Activated CD8-positive, alpha-beta memory T cell treated with anti-CD3 and anti-CD28 coated beads for 36 hours (primary cell): Measurements from ENCODE around the gene ACER2. TPM values are rescaled to one million over a fixed set of nuclear protein-coding genes. Genes with fewer than 3 reads are reported as not detected.
"Not testable (repeated sequence)": the region's sequence is repeated elsewhere in the genome, so short reads cannot be mapped to it uniquely, and the experiment has no call there.

Source experiments
- CTCF ChIA-PET: fragments of 350-600 bp; sonication (Branson Sonifier 250); formaldehyde crosslinking; loops from one replicate; lab custom pipeline; 2021; ENCODE audit warnings: antibody characterized with exemption; lab: Charles Lee
- POLR2A ChIA-PET: fragments of 350-600 bp; sonication (Branson Sonifier 250); formaldehyde crosslinking; loops from one replicate; lab custom pipeline; 2021; ENCODE audit warnings: antibody characterized with exemption; lab: Charles Lee
- total RNA-seq, 2 experiments: library from RNA; stranded (reverse); gene quantifications; one replicate each; pipeline ENCODE4 v1.2.3, GENCODE V29; 2021

Gene ACER2
- total RNA-seq: 1 to 10 TPM; 1.4 to 1.9 TPM

DNA sequence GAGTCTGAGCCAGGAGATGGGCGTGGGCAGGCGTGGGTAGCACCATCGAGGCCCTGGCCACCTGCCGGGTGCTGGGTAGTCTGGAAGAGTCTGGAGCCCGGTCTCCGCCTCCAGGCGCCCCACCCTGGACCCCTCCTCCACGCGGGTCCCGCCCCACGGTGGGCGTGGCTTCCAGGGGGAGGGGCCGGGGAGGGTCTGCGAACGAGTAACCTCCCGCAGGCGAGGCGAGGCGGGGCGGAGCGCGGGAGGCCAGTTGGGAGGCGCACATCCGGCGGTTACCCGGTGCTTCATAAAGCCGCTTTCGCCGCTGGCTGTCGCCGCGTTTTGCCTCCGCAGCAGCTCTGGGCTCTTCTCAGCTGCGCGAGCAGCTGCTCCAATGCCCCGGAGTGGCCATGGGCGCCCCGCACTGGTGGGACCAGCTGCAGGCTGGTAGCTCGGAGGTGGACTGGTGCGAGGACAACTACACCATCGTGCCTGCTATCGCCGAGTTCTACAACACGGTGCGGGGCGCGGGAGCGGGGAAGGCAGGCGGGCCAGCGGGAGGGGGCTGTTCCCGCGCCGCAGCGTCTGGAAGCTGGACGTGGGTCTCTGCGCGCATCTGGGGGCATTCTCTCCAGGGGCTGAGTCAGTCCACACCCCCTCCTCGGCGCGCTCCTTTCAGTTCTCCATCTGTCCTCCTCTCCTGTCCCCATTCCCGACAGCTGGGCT, at the start of gene ACER2:
Gene ACER2 (plus strand): TSS at position 317 of the 708 bp plus-strand sequence. CDS start 76 bp downstream, at position 393.
- CTCF ChIA-PET: no interaction called here
- POLR2A ChIA-PET: no interaction called here

DNA sequence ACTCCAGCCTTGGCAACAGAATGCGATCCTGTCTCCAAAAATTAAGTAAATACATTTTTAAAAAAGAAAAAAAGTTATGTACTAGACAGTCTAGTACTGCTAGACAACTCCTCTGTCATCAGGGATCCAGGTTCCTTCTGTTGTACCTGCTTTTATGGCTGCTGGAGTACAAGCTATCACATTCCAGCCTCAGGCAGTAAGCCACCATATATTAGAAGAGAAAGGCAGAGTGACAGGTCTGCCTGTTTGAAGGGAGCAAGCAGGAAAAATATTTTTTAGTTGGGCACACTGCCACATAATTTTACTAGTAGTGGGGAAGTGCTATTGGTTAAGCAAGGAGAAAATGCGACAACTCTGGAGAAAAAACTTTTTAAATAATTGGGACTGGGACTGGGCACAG, 39.7 kb upstream of the ACER2 start:
- POLR2A ChIA-PET: no interaction called here
- CTCF ChIA-PET: no interaction called here

- CTCF ChIA-PET: no interaction called here
These were observed 36.9 kb upstream of the ACER2 start for GRCh38 chr9:19371942-19372341.

GRCh38 chr9:19372567-19372966, 36.2 kb upstream of the ACER2 start:
- ChIA-PET CTCF (no interaction called here), POLR2A (no interaction called here)

More at GRCh38 chr9:19371942-19372341, 36.9 kb upstream of the ACER2 start:
- POLR2A ChIA-PET: interaction anchor here (1.2 kb wide), 1 partner anchor 8 kb away, joined by 7 read pairs; the partner anchor contains the start of gene RPS6

DNA sequence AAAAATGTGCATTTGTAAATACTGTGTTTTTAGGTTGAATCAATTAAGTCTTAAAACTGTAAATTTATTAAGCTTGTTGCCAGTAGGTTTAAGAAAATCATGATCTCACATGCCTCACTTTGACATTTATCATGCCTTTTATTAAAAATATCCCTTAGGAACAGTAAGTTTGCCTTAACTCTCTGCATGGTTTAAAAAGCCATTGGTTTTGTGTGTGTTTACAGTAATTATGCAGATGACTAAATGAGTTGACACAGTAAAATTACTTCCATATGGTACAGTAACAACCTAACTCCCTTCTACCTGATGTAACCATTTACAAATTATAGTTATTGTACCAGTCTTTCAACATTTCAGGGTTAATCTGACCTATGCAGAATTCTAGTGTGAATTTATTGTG, 35.3 kb upstream of the ACER2 start:
- ChIA-PET CTCF (no interaction called here), POLR2A (no interaction called here)

DNA sequence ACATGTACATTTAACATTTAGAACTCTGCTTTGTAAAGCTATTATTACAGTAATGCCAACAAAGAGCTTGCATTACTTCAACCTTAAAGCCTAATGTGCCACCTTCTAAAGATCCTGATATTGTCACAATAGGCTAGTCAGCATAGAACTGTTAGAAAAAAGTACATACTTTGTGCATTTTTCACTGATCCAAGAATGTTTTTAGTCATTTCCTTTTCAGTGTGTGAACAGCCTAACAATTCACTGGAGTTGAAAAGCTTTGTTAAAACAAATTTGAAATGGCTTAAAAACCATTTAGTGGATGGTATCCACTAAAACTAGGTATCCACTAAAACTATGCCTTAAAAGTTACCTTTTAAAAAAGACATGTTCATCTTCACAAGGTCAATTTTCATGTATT, 33.3 kb upstream of the ACER2 start:
- ChIA-PET POLR2A (interaction anchor here (1.0 to 1.2 kb wide), 2 partner anchors 143 to 145 kb away, joined by 4 to 10 read pairs; partner anchors contain the start of gene DENND4C), CTCF (no interaction called here)

DNA sequence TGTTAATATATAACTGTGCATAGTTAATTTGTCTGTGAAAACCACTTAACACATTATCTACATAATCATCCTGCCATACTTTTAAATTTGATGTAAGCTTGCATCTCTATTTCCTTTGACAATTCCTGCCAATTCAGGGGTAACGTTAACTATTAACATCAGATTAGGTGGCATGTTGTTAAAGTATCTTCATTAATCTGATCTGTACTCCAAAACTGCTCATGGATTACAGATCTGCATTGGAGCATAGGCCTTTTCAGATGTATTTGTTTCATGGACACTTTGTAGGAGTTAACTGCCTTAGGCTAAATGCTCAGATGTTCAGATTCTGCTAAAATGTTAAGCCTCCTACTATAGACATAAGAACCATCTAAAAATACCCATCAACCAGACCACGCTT, 31.9 kb upstream of the ACER2 start:
- ChIA-PET POLR2A (no interaction called here), CTCF (interaction anchor here (1.2 kb wide), 2 partner anchors 39 to 80 kb away, joined by 3 read pairs; no protein-coding TSS in a partner anchor)

DNA sequence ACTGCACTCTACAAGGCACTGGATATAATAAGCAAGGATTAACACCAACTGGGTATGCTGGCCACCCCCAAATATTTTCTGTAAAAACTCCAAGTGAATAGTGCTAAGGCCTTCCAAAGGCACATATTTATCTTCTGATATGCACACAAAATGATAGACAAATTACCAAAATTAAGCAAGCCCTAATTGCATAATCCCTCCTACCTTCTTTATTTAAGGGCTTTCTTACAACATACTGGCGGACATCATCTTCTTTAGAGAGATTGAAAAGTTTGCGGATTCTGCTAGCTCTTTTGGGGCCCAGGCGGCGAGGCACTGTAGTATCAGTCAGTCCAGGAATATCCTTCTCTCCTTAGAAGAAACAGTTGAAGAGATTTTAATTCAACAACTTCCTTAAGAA, 30.6 kb upstream of the ACER2 start:
- CTCF ChIA-PET: no interaction called here
- POLR2A ChIA-PET: interaction anchor here (1.4 kb wide), 1 partner anchor 145 kb away, joined by 5 read pairs; no protein-coding TSS in a partner anchor

- POLR2A ChIA-PET: interaction anchor here (0.9 to 1.4 kb wide), 2 partner anchors 146 to 328 kb away, joined by 3 to 5 read pairs; no protein-coding TSS in a partner anchor
These were observed 30.2 kb upstream of the ACER2 start for GRCh38 chr9:19378647-19379046.

DNA sequence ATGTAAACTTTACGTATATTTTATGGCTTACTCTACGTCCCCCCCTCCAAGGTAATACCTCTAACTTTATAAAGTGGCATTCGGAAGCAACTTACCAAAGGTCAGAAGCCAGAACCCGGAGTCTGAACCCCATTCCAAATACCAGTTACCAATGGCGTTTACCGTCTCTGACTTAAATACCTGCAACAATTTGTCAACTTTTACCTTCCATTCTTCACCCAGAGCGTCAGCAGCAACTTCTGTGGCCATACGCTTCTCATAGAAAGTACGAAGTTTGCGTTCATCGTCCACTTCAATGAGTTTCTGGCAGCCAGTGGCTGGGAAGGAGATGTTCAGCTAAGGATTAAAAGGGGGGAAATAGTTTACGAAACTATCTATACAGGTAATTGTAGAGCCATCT, 29.5 kb upstream of the ACER2 start:
- ChIA-PET CTCF (no interaction called here), POLR2A (interaction anchor here (0.9 to 1.9 kb wide), 7 partner anchors 8 to 329 kb away, joined by 3 to 7 read pairs (median 5); partner anchors contain the start of gene DENND4C)

More at GRCh38 chr9:19378647-19379046, 30.2 kb upstream of the ACER2 start:
- CTCF ChIA-PET: no interaction called here

- POLR2A ChIA-PET: interaction anchor here (1.0 to 1.9 kb wide), 8 partner anchors 8 to 331 kb away, joined by 3 to 7 read pairs (median 4); partner anchors contain the start of genes DENND4C and RRAGA
- CTCF ChIA-PET: no interaction called here
These were observed 29.1 kb upstream of the ACER2 start for GRCh38 chr9:19379697-19380046.

GRCh38 chr9:19380826-19381075, 28.1 kb upstream of the ACER2 start:
- POLR2A ChIA-PET: interaction anchor here (0.8 to 1.9 kb wide), 5 partner anchors 9 to 332 kb away, joined by 3 to 7 read pairs (median 3); partner anchors contain the start of genes DENND4C and RRAGA
- CTCF ChIA-PET: no interaction called here

DNA sequence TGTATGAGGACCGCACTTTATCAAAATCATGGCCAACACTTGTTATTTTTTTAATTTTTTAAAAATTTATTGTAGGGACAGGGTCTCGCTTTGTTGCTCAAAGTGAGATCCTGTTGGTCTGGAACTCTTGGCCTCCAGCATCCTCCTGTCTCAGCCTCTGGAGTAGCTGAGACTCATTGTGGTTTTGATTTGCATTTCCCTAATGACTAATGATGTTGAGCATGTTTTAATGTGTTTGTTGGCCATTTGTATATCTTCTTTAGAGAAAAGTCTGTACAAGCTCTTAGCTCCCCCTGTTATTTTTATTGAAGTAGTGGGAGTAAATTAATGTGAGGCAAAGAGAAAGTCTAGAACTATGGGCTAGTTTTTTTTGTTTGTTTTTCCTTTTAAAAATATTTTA, 27.2 kb upstream of the ACER2 start:
- CTCF ChIA-PET: interaction anchor here (1.3 kb wide), 1 partner anchor 76 kb away, joined by 3 read pairs; no protein-coding TSS in a partner anchor

GRCh38 chr9:19385212-19385611, 23.6 kb upstream of the ACER2 start:
- POLR2A ChIA-PET: not testable (repeated sequence)

More for the DNA sequence above, 27.2 kb upstream of the ACER2 start:
- POLR2A ChIA-PET: no interaction called here

DNA sequence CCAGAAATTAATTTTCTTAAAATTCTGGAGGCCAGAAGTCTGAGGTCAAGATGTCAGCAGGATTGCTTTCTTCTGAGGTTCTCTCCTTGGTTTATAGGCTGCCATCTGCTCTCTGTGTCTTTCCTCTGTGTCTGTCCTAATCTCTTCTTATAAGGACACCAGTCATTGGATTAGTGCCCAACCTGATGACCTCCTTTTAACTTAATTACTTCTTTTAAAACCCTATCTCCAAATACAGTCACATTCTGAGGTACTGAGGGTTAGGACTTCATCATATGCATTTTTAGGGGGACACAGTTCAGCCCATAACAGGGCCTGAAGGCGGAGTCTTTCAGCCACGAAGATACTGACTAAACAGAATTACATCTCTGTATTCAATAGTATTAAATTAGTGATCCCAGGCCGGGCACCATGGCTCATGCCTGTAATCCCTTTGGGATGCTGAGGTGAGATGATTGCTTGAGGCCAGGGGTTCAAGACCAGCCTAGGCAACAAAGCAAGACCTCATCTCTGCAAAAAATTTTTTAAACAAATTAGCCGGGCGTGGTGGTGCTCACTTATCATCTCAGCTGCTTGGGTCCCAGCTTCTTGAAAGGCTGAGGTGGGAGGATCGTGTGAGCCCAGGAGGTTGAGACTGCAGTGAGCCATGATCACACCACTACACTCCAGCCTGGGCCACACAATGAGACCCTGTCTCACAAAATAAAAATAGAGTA, 22.9 kb upstream of the ACER2 start:
- CTCF ChIA-PET: no interaction called here
- POLR2A ChIA-PET: no interaction called here

More at GRCh38 chr9:19385212-19385611, 23.6 kb upstream of the ACER2 start:
- CTCF ChIA-PET: not testable (repeated sequence)

GRCh38 chr9:19386502-19387044, 22.2 kb upstream of the ACER2 start:
- ChIA-PET POLR2A (no interaction called here), CTCF (no interaction called here)

GRCh38 chr9:19387317-19387716, 21.5 kb upstream of the ACER2 start:
- ChIA-PET CTCF (no interaction called here), POLR2A (no interaction called here)

DNA sequence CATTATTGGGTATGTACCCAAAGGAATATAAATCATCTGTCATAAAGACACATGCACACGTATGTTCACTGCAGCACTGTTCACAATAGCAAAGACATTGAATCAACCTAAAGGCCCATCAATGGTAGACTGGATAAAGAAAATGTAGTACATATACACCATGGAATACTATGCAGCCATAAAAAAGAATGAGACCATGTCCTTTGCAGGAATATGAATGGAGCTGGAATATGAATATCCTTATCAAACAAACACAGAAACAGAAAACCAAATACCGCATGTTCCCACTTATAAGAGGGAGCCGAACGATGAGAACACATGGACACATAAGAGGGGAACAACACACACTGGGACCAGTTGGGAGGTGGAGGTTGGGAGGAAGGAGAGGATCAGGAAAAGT, 19.3 kb upstream of the ACER2 start:
- CTCF ChIA-PET, POLR2A ChIA-PET: not testable (repeated sequence)

- CTCF ChIA-PET: interaction anchor here (1.5 kb wide), 1 partner anchor 67 kb away, joined by 3 read pairs; no protein-coding TSS in a partner anchor
- POLR2A ChIA-PET: interaction anchor here (0.5 kb wide), 1 partner anchor 613 kb away, joined by 3 read pairs; no protein-coding TSS in a partner anchor
These were observed 11.0 kb upstream of the ACER2 start for GRCh38 chr9:19397845-19398244.

GRCh38 chr9:19403231-19403630, 5.6 kb upstream of the ACER2 start:
- CTCF ChIA-PET, POLR2A ChIA-PET: not testable (repeated sequence)
